GM18502 (cell line): ENCODE data around the gene OTOL1.

ENCODE experiments used
- ATAC-seq: cut with Tn5 transposase; IDR thresholded peaks from one replicate; pipeline ENCODE4 v1.9.1; 2021; ENCODE audit warnings: mild to moderate bottlenecking; ENCODE audit not compliant: unreplicated experiment, poor library complexity

Gene OTOL1

DNA sequence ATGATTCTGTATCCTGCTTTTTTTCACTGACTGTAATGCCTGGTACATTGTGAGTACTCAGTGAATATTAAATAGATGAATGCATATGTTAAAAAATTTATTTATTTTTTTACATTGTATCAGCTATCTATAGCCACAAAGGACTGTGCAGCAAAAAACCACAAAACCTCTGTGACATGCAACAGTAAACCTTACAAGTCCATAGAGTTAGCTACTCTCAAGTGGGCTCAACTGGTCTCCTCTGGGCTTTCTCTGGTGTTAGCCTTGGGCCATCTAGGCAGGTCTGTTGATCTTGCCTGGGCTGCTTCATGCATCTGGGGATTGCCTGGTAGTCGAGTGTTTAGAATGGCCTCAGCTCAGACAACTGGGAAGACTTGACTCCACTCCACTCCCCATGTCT is 35.3 kb downstream of the OTOL1 start:
- no peak for ATAC-seq

DNA sequence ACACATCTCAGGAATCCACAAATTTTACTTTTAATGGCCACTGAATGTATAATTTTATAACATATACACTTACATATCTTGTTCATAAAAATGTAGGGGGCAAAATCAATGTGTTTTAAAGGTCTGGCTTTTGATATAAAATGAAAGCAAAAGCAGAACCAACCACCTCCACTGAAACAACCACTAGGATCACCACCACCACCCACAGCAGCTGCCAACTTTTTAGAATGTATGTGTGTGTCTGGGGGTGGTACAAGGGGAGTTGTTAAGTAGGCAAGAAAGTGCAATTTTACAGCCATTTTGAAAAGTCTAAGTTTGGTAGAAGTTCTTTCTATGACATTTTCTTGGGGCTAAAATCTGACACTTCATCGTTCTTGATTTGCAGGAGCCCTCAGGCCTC is 44.0 kb downstream of the OTOL1 start:
- ATAC-seq, result peak; percentile 80

DNA sequence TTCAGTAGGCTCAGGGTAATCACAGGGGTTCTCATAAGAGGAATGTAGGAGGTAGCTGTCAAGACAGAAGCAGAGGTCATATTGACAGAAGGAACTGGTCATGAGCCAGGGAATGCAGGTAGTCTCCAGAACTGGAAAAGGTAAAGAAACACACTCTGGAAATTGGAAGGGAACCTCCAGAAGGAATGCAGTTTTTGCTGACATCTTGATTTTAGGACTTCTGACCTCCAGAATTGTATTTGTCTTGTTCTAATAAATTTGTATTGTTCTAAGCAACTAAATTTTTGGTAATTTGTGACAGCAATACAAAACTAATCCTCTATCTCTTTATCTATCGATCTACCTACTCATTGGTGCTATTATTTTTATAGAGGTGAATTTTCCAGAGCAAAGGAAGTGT is 49.2 kb downstream of the OTOL1 start:
- no peak for ATAC-seq

DNA sequence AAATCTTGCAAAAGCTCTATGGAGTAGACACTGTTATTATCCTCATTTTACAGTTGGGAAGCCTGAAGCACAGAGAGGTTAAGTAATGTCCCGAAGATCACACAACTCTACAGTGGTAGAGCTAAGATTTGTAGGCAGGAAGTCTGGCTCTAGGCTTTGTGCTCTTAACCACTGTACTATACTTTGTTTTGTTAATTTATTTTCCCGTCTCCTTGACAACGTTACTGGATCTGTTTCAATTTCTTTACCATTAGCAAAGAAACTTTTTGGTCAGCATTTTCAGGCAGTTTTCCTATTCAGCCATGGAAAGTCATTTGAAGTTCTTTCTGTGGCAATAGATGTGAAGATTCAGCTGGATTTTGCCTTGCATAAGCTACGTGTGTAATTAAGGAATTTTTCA is 51.7 kb downstream of the OTOL1 start:
- no peak for ATAC-seq

DNA sequence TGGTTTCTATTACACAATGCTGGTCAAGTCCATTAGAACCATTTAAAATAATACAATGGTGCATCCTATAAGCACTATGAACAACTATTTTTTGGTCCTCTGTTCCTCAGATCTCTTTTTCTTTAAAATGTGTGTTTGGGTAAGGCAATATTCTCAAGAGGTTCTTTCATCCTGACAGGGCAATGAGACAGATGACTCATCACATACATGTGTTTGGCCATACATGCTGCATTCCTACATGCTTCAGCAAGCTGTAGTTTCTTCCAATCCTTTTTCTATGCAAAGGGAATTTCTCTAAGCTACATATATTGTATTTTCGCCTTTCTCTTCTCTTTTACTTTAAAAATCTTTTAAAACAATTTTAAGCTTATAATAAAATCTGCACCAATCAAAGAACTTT is 52.7 kb downstream of the OTOL1 start:
- no peak for ATAC-seq

DNA sequence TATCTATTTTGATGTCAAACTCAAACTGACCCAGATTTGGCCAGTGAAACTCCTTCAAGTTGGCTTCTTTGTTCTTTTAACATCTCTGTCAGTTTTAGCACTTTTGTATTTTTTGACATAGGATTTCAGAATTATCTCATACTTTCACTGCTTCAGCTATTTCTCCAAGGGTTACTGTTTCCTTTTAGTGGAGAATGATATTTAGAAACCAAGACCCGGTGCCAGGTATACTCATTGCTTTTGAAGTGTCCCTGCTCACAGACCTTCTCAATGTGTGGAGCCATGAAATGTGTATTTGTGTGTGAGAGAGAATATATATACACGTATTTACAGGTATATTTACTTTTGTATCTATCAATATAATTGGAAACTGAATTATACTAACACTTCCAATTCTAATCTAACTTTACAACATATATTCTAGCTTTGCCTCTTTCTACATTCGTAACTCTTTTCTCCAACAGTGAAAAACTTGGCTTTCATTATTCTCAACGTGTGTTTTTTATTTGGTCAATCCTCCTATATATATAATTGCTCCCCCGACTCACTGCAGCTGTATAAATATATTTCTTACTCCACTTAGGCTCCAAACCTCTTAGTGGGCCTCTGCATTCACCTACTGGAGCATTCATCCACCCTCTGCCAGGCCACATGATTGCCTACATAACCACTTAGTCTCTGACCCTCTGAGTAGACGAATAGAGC is 54.0 kb downstream of the OTOL1 start:
- no peak for ATAC-seq

DNA sequence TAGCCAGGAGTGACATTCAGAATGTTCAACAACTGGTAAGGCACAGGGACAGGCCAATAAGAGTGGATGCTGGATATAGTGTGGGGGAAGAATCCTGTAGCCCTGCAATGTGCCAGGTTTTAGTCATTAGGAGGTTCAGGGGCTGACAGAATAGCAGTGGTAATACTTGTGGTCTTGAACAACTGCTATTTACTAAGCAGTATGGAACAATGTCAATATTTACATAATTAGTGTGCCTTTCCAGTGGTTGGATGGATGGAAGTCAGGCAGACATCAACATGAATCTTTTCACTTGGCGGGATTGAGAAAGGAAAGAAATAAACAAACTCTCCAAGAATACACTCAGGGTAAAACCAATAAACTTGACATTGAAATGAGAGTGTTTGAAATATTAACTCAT is 55.1 kb downstream of the OTOL1 start:
- no peak for ATAC-seq

DNA sequence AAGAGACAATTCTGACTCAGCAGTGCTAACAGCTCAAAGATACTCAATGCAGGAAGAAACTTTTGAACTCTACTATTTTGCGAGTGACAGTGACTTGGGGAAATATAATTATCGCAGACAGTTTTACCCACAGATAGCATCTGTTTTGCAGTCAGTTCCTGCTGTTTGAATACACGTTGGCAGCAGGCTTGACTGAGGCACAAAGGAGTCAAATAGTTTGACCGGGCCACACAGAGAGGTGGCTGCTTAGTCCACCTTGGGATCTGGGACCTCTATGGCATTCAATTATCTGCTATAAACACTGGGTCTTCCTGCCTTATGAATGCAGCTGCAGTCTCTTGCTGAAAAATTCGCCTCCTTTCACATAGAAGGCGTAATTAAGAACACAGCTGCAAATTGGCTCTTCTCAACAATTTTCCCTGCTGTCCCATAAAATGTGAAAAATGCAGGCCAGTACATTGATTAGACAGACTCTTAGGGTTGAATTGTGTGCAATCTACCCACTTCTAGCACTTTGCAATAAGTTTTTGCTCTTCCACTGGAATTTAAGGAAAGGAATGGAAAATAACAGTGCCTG is 56.5 kb downstream of the OTOL1 start:
- no peak for ATAC-seq
